Neuronal stem cell (in vitro differentiated cells): ENCODE data around the gene IFI27.
A peak's percentile ranks its signal among the peaks of the same experiment; 100 is the strongest.

Experiments
- DNase-seq: peaks from one replicate; pipeline ENCODE4 v3.0.0-alpha.2; 2013; ENCODE audit warnings: low spot score
- H2AFZ ChIP-seq: one replicate; pipeline ENCODE4 v1.6.1; 2013; ENCODE audit warnings: mild to moderate bottlenecking, low read length, inconsistent platforms
- H2AK5ac ChIP-seq: 2 replicates; pipeline ENCODE4 v1.6.1; 2013; ENCODE audit warnings: low read depth, mild to moderate bottlenecking, inconsistent platforms, low read length, moderate library complexity, mixed read lengths
- H2BK120ac ChIP-seq: 2 replicates; pipeline ENCODE4 v1.6.1; 2013; ENCODE audit warnings: low read depth, mild to moderate bottlenecking, inconsistent platforms, low read length, moderate library complexity, mixed read lengths
- H2BK12ac ChIP-seq: one replicate; pipeline ENCODE4 v1.6.1; 2013; ENCODE audit warnings: low read length, inconsistent platforms
- H2BK15ac ChIP-seq: 2 replicates; pipeline ENCODE4 v1.6.1; 2013; ENCODE audit warnings: mild to moderate bottlenecking, low read length, inconsistent platforms, mixed read lengths
- H2BK5ac ChIP-seq: one replicate; pipeline ENCODE4 v1.6.1; 2013; ENCODE audit warnings: inconsistent platforms, mild to moderate bottlenecking, low read length, moderate library complexity
- H3K14ac ChIP-seq: one replicate; pipeline ENCODE4 v1.6.1; 2013; ENCODE audit warnings: low read length, inconsistent platforms
- H3K18ac ChIP-seq: 2 replicates; pipeline ENCODE4 v1.6.1; 2013; ENCODE audit warnings: low read length, inconsistent platforms
- H3K23ac ChIP-seq: 2 replicates; pipeline ENCODE4 v1.6.1; 2013; ENCODE audit warnings: low read depth, mild to moderate bottlenecking, mixed read lengths, low read length, inconsistent platforms; ENCODE audit not compliant: poor library complexity
- H3K27ac ChIP-seq: replicated peaks from 3 replicates; pipeline ENCODE4 v1.5.1; 2013; ENCODE audit warnings: low read length, inconsistent platforms
- H3K27me3 ChIP-seq, 3 experiments: 2 replicates each; pipeline ENCODE4 v1.6.1; 2013; ENCODE audit warnings: low read length in 3 of 3, mild to moderate bottlenecking in 2 of 3, inconsistent platforms in 1 of 3, low read depth in 1 of 3, mixed read lengths in 1 of 3, moderate library complexity in 1 of 3; ENCODE audit not compliant: control insufficient read depth in 3 of 3, insufficient read depth in 3 of 3
- H3K36me3 ChIP-seq, 2 donors: replicated peaks in 1 of 2; 2 replicates each; pipeline ENCODE4 v1.6.1; 2013; ENCODE audit warnings: low read length in 2 of 2; ENCODE audit not compliant: control insufficient read depth in 2 of 2, insufficient read depth in 2 of 2
- H3K4ac ChIP-seq: 2 replicates; pipeline ENCODE4 v1.6.1; 2013; ENCODE audit warnings: inconsistent platforms, mild to moderate bottlenecking, low read length, moderate library complexity
- H3K4me1 ChIP-seq, 2 donors: 1 replicate in 1 of 2; 2 replicates in 1 of 2; pipeline ENCODE4 v1.6.1; 2013; ENCODE audit warnings: low read length in 2 of 2, low read depth in 1 of 2; ENCODE audit not compliant: control insufficient read depth in 2 of 2, insufficient read depth in 1 of 2
- H3K4me2 ChIP-seq: one replicate; pipeline ENCODE4 v1.6.1; 2013; ENCODE audit warnings: mild to moderate bottlenecking, low read length, inconsistent platforms; ENCODE audit not compliant: insufficient read depth, poor library complexity, severe bottlenecking
- H3K4me3 ChIP-seq, 2 donors: 2 replicates each; pipeline ENCODE4 v1.5.1; 2013; ENCODE audit warnings: low read length in 2 of 2, mild to moderate bottlenecking in 2 of 2, inconsistent platforms in 1 of 2, moderate library complexity in 1 of 2
- H3K79me1 ChIP-seq: one replicate; pipeline ENCODE4 v1.6.1; 2013; ENCODE audit warnings: low read depth, mild to moderate bottlenecking, inconsistent platforms, low read length, moderate library complexity
- H3K9ac ChIP-seq: one replicate; pipeline ENCODE4 v1.6.1; 2013; ENCODE audit warnings: mild to moderate bottlenecking, low read depth, low read length, inconsistent platforms; ENCODE audit not compliant: poor library complexity
- H3K9me3 ChIP-seq, 2 donors: replicated peaks in 1 of 2; 2 replicates each; pipeline versions ENCODE3 to v1.6.1; 2013; ENCODE audit warnings: low read length in 2 of 2, mild to moderate bottlenecking in 2 of 2, inconsistent platforms in 1 of 2, low read depth in 1 of 2, mixed read lengths in 1 of 2, moderate library complexity in 1 of 2; ENCODE audit not compliant: control insufficient read depth in 2 of 2, insufficient read depth in 1 of 2
- H4K8ac ChIP-seq: one replicate; pipeline ENCODE4 v1.6.1; 2013; ENCODE audit warnings: low read depth, mild to moderate bottlenecking, inconsistent platforms, low read length, moderate library complexity
- H4K91ac ChIP-seq: one replicate; pipeline ENCODE4 v1.6.1; 2013; ENCODE audit warnings: low read length, low read depth, mild to moderate bottlenecking, inconsistent platforms; ENCODE audit not compliant: poor library complexity
- WGBS, 2 donors: extraction: QIAGEN DNeasy Blood & Tissue Kit; methylation state at CpG; one replicate each; pipeline ENCODE4 v1.1.7; 2013; ENCODE audit warnings: missing lambda C conversion rate in 2 of 2, mixed read lengths in 1 of 2; ENCODE audit not compliant: insufficient read length in 2 of 2, insufficient replicate concordance in 1 of 2; ENCODE audit errors: extremely low coverage in 2 of 2; 5-methylcytosine and 5-hydroxymethylcytosine counted together

Gene IFI27

GRCh38 chr14:94111276-94112095 is 950 bp downstream of the IFI27 start:
- Histone ChIP-seq H3K27ac (no peak overlapping the region), H3K9ac (no peak overlapping the region), H2BK12ac (no peak overlapping the region), H4K91ac (no peak overlapping the region), H3K36me3 (no peaks in the 10 kb centered on the region), H3K79me1 (no peaks in the 10 kb centered on the region), H2BK120ac (no peak overlapping the region), H2BK5ac (no peak overlapping the region), H4K8ac (no peak overlapping the region), H3K4me1 (peaks cover 3 to 4% of the 10 kb centered on the region in 2 donors), H3K9me3 (peaks cover 0 to 1% of the 10 kb centered on the region in 2 donors), H3K23ac (peak overlapping the region; percentile 21), H3K4me2 (no peak overlapping the region), H3K18ac (peak overlapping the region; percentile 27), H3K4ac (no peak overlapping the region), H3K14ac (no peak overlapping the region), H2AFZ (no peak overlapping the region), H2AK5ac (peak overlapping the region; percentile 33), H3K4me3 (no peak overlapping the region), H3K27me3 (no peaks in the 10 kb centered on the region), H2BK15ac (no peak overlapping the region)
- WGBS, 2 donors = no CpG with 5 or more reads among the region's 20 CpGs
- no peak for DNase-seq

- H2AFZ ChIP-seq = no peak overlapping the region
- H2BK5ac ChIP-seq = no peak overlapping the region
- H4K8ac ChIP-seq = no peak overlapping the region
- H3K36me3 ChIP-seq = no peaks in the 10 kb centered on the region
- WGBS, 2 donors = no CpG with 5 or more reads among the region's 6 CpGs
- no peaks in the 10 kb centered on the region for H3K27me3 ChIP-seq
- no peak overlapping the region for H4K91ac ChIP-seq
- no peaks in the 10 kb centered on the region for H3K79me1 ChIP-seq
- H3K27ac ChIP-seq = no peak overlapping the region
- H3K18ac ChIP-seq = no peak overlapping the region
- H3K9ac ChIP-seq = peak overlapping the region; percentile 27
- no peak for DNase-seq
- no peak overlapping the region for H2AK5ac ChIP-seq
- H2BK12ac ChIP-seq = no peak overlapping the region
- H3K23ac ChIP-seq = no peak overlapping the region
- no peak overlapping the region for H3K4me2 ChIP-seq
- peaks cover 0 to 1% of the 10 kb centered on the region in 2 donors for H3K9me3 ChIP-seq
- H3K4me3 ChIP-seq = no peak overlapping the region
- H3K14ac ChIP-seq = no peak overlapping the region
- H2BK15ac ChIP-seq = no peak overlapping the region
- H3K4ac ChIP-seq = no peak overlapping the region
- no peak overlapping the region for H2BK120ac ChIP-seq
- peaks cover 3 to 4% of the 10 kb centered on the region in 2 donors for H3K4me1 ChIP-seq
Observed at GRCh38 chr14:94112513-94113063, 2.1 kb downstream of the IFI27 start.

DNA sequence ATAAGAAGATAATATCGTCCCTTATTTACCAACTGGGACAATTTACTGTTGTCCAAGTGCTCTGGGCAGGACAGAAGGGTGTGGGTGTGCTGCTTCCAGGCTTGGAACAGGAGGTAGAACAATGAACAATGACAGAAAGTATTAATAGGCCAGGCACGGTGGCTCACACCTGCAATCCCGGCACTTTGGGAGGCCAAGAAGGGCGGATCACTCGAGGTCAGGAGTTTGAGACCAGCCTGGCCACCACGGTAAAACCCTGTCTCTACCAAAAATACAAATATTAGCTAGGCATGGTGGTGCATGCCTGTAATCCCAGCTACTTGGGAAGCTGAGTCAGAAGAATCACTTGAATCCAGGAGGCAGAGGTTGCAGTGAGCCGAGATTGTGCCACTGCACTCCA is 2.5 kb downstream of the IFI27 start:
- Histone ChIP-seq H3K9ac (no peak overlapping the region), H3K4me2 (no peak overlapping the region), H2BK12ac (no peak overlapping the region), H4K8ac (no peak overlapping the region), H3K79me1 (no peaks in the 10 kb centered on the region), H3K18ac (no peak overlapping the region), H3K36me3 (no peaks in the 10 kb centered on the region), H3K4ac (no peak overlapping the region), H2AK5ac (no peak overlapping the region), H2AFZ (no peak overlapping the region), H2BK15ac (no peak overlapping the region), H3K9me3 (peaks cover 0 to 1% of the 10 kb centered on the region in 2 donors), H4K91ac (no peak overlapping the region), H3K4me3 (no peak overlapping the region), H2BK5ac (no peak overlapping the region), H3K27ac (no peak overlapping the region), H3K27me3 (no peaks in the 10 kb centered on the region), H3K4me1 (peaks cover 3 to 4% of the 10 kb centered on the region in 2 donors), H3K14ac (no peak overlapping the region), H3K23ac (no peak overlapping the region), H2BK120ac (no peak overlapping the region)
- DNase-seq = no peak
- WGBS, 2 donors = no CpG with 5 or more reads among the region's 7 CpGs

DNA sequence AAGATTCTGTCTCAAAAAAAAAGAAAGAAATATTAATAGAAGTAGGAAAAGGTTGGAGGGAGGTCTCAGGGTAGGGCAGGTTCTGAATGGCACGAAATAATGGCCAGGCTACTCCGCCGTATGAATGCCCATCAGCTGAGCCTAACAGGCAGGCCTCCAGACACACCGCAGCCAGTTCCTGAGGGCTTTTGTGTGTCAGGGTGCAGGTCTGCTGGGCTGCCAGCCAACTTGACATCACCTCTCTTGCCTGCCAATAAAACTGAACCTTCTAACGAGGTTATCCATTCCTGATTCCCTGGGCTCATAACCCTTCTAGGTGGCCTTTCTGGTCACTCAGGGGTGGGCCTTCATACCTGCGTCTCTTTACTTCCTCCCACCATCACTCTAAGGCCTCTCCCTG is 3.0 kb downstream of the IFI27 start:
- Histone ChIP-seq H4K8ac (no peak overlapping the region), H2AFZ (no peak overlapping the region), H3K4ac (no peak overlapping the region), H4K91ac (no peak overlapping the region), H3K4me2 (no peak overlapping the region), H2AK5ac (no peak overlapping the region), H2BK120ac (no peak overlapping the region), H3K27ac (no peak overlapping the region), H3K79me1 (no peaks in the 10 kb centered on the region), H3K9ac (no peak overlapping the region), H3K4me1 (peaks cover 3 to 4% of the 10 kb centered on the region in 2 donors), H3K9me3 (peaks cover 0 to 1% of the 10 kb centered on the region in 2 donors), H3K23ac (no peak overlapping the region), H2BK12ac (no peak overlapping the region), H3K14ac (no peak overlapping the region), H2BK5ac (no peak overlapping the region), H3K27me3 (no peaks in the 10 kb centered on the region), H2BK15ac (no peak overlapping the region), H3K36me3 (no peaks in the 10 kb centered on the region), H3K18ac (no peak overlapping the region), H3K4me3 (no peak overlapping the region)
- DNase-seq = no peak
- no CpG with 5 or more reads among the region's 6 CpGs for WGBS, 2 donors
